ACC112 (cell line): Measurements from ENCODE around the gene CPSF4L.

Experiments
- H2AFZ ChIP-seq: fragments of 200-600 bp; sonication (generic); one replicate; pipeline ENCODE4 v1.6.0; 2017; ENCODE audit warnings: antibody characterized with exemption, low read length; ENCODE audit not compliant: unreplicated experiment
- H3K27ac ChIP-seq: fragments of 200-600 bp; sonication (generic); 2 replicates; pipeline ENCODE4 v1.5.1; 2014; ENCODE audit warnings: low read depth, mild to moderate bottlenecking, antibody characterized with exemption, low read length, moderate library complexity
- H3K27me3 ChIP-seq: fragments of 200-600 bp; sonication (generic); 2 replicates; pipeline ENCODE4 v1.6.1; 2014; ENCODE audit warnings: mild to moderate bottlenecking, antibody characterized with exemption, low read length, moderate library complexity, mixed read lengths; ENCODE audit not compliant: insufficient read depth
- H3K36me3 ChIP-seq: fragments of 200-600 bp; sonication (generic); 2 replicates; pipeline ENCODE4 v1.6.1; 2016; ENCODE audit warnings: mild to moderate bottlenecking, antibody characterized with exemption, low read length, moderate library complexity, mixed read lengths; ENCODE audit not compliant: insufficient read depth
- H3K4me1 ChIP-seq: fragments of 200-600 bp; sonication (generic); one replicate; pipeline ENCODE4 v1.6.1; 2016; ENCODE audit warnings: low read length, mixed read lengths; ENCODE audit not compliant: insufficient read depth, unreplicated experiment, control insufficient read depth
- H3K4me3 ChIP-seq: fragments of 200-600 bp; sonication (generic); 2 replicates; pipeline ENCODE4 v1.5.1; 2014; ENCODE audit warnings: mild to moderate bottlenecking, low read depth, low read length
- H3K79me2 ChIP-seq: fragments of 200-600 bp; sonication (generic); one replicate; pipeline ENCODE4 v1.6.0; 2016; ENCODE audit warnings: low read length; ENCODE audit not compliant: control insufficient read depth, unreplicated experiment, insufficient read depth

The CPSF4L gene

GRCh38 chr17:73302189-73302588 lies 40.5 kb upstream of the CPSF4L start:
- Histone ChIP-seq H3K36me3 (no peaks in the 10 kb centered on the region), H2AFZ (no peak overlapping the region), H3K79me2 (peaks cover 84% of the 10 kb centered on the region), H3K27ac (no peak overlapping the region), H3K27me3 (no peaks in the 10 kb centered on the region), H3K4me1 (peaks cover 50% of the 10 kb centered on the region), H3K4me3 (no peak overlapping the region)

- no peaks in the 10 kb centered on the region for H3K36me3 ChIP-seq
- no peak overlapping the region for H2AFZ ChIP-seq
- H3K4me1 ChIP-seq, result peaks cover 42% of the 10 kb centered on the region
- no peaks in the 10 kb centered on the region for H3K27me3 ChIP-seq
- H3K79me2 ChIP-seq, result peaks cover 78% of the 10 kb centered on the region
- H3K4me3 ChIP-seq, result no peak overlapping the region
- H3K27ac ChIP-seq, result no peak overlapping the region
These were observed 39.7 kb upstream of the CPSF4L start for GRCh38 chr17:73301369-73301768.

GRCh38 chr17:73300392-73300791 lies 38.7 kb upstream of the CPSF4L start:
- H3K79me2 ChIP-seq, result peaks cover 76% of the 10 kb centered on the region
- no peaks in the 10 kb centered on the region for H3K27me3 ChIP-seq
- no peak overlapping the region for H2AFZ ChIP-seq
- no peaks in the 10 kb centered on the region for H3K36me3 ChIP-seq
- H3K4me1 ChIP-seq, result peaks cover 32% of the 10 kb centered on the region
- no peak overlapping the region for H3K4me3 ChIP-seq
- no peak overlapping the region for H3K27ac ChIP-seq

- peaks cover 33% of the 10 kb centered on the region for H3K4me1 ChIP-seq
- no peak overlapping the region for H3K4me3 ChIP-seq
- H3K36me3 ChIP-seq, result no peaks in the 10 kb centered on the region
- H2AFZ ChIP-seq, result no peak overlapping the region
- no peaks in the 10 kb centered on the region for H3K27me3 ChIP-seq
- H3K79me2 ChIP-seq, result peaks cover 77% of the 10 kb centered on the region
- H3K27ac ChIP-seq, result no peak overlapping the region
These were observed 36.5 kb upstream of the CPSF4L start for GRCh38 chr17:73297934-73298861.

- Histone ChIP-seq H3K79me2 (peaks cover 73% of the 10 kb centered on the region), H3K27ac (peak overlapping the region; percentile 97), H3K36me3 (no peaks in the 10 kb centered on the region), H3K4me1 (peaks cover 66% of the 10 kb centered on the region), H2AFZ (no peak overlapping the region), H3K27me3 (no peaks in the 10 kb centered on the region), H3K4me3 (peak overlapping the region; percentile 18)
These were observed 31.8 kb upstream of the CPSF4L start for GRCh38 chr17:73293480-73293911.

- Histone ChIP-seq H3K36me3 (no peaks in the 10 kb centered on the region), H3K27me3 (no peaks in the 10 kb centered on the region), H3K27ac (peak overlapping the region; percentile 97), H3K79me2 (peaks cover 71% of the 10 kb centered on the region), H2AFZ (no peak overlapping the region), H3K4me1 (peaks cover 69% of the 10 kb centered on the region), H3K4me3 (no peak overlapping the region)
These were observed 31.4 kb upstream of the CPSF4L start for GRCh38 chr17:73293031-73293430.

GRCh38 chr17:73292031-73292531 lies 30.4 kb upstream of the CPSF4L start:
- H3K79me2 ChIP-seq, result peaks cover 76% of the 10 kb centered on the region

GRCh38 chr17:73291260-73291801 lies 29.7 kb upstream of the CPSF4L start:
- peaks cover 81% of the 10 kb centered on the region for H3K79me2 ChIP-seq

More at GRCh38 chr17:73292031-73292531, 30.4 kb upstream of the CPSF4L start:
- Histone ChIP-seq H3K4me1 (peaks cover 78% of the 10 kb centered on the region), H3K27me3 (no peaks in the 10 kb centered on the region), H3K27ac (peak overlapping the region; percentile 97), H3K4me3 (peak overlapping the region; percentile 64), H3K36me3 (no peaks in the 10 kb centered on the region), H2AFZ (peak overlapping the region; percentile 5)

GRCh38 chr17:73290399-73291259 lies 28.9 kb upstream of the CPSF4L start:
- H3K27ac ChIP-seq, result peak overlapping the region; percentile 97
- H3K4me1 ChIP-seq, result peaks cover 89% of the 10 kb centered on the region

More at GRCh38 chr17:73291260-73291801, 29.7 kb upstream of the CPSF4L start:
- Histone ChIP-seq H3K36me3 (no peaks in the 10 kb centered on the region), H3K27me3 (no peaks in the 10 kb centered on the region), H3K27ac (peak overlapping the region; percentile 97), H2AFZ (peak overlapping the region; percentile 5), H3K4me1 (peaks cover 86% of the 10 kb centered on the region), H3K4me3 (peak overlapping the region; percentile 64)

More at GRCh38 chr17:73290399-73291259, 28.9 kb upstream of the CPSF4L start:
- Histone ChIP-seq H3K36me3 (no peaks in the 10 kb centered on the region), H2AFZ (no peak overlapping the region), H3K27me3 (no peaks in the 10 kb centered on the region), H3K4me3 (peak overlapping the region; percentile 64; the same call in 1 of the 2 replicates), H3K79me2 (peaks cover 83% of the 10 kb centered on the region)
